GM12878 (cell line): ENCODE data around the gene POMT2.

Source experiments
- CHD4 ChIP-seq: fragments of 200-600 bp; sonication (generic); IDR thresholded peaks from 2 replicates; pipeline ENCODE4 v1.6.1; 2016; ENCODE audit warnings: mild to moderate bottlenecking
- EGR1 ChIP-seq, 2 experiments: IDR thresholded peaks; 1 replicate in 1 of 2; 2 replicates in 1 of 2; pipeline ENCODE4 v1.6.1; 2011 to 2012; ENCODE audit warnings: low read depth in 2 of 2, low read length in 2 of 2, borderline replicate concordance in 1 of 2, mild to moderate bottlenecking in 1 of 2, moderate library complexity in 1 of 2
- EZH2 ChIP-seq: IDR thresholded peaks from 2 replicates; pipeline ENCODE4 v1.6.1; 2012; ENCODE audit warnings: low read depth, mild to moderate bottlenecking, control low read depth, inconsistent platforms, low read length, borderline replicate concordance; ENCODE audit not compliant: control insufficient read depth
- FOS ChIP-seq: IDR thresholded peaks from 3 replicates; pipeline ENCODE4 v1.6.1; 2011; ENCODE audit warnings: borderline replicate concordance; ENCODE audit not compliant: insufficient read length; ENCODE audit errors: extremely low read depth
- HDAC2 ChIP-seq: fragments of 200-600 bp; sonication (generic); IDR thresholded peaks from 2 replicates; pipeline ENCODE4 v1.6.1; 2017
- NFIC ChIP-seq: IDR thresholded peaks from 2 replicates; pipeline ENCODE4 v1.6.1; 2012; ENCODE audit warnings: low read depth, mild to moderate bottlenecking, inconsistent platforms, low read length, moderate library complexity
- RAD21 ChIP-seq: IDR thresholded peaks from 2 replicates; pipeline ENCODE4 v1.6.1; 2011; ENCODE audit warnings: mild to moderate bottlenecking, low read depth, low read length, moderate library complexity; ENCODE audit not compliant: insufficient read depth
- YY1 ChIP-seq: IDR thresholded peaks from 2 replicates; pipeline ENCODE4 v1.6.1; 2011; ENCODE audit warnings: low read depth, mild to moderate bottlenecking, low read length
- TF ChIP-seq, protein P1 (sequence below), 3 experiments: IDR thresholded peaks in 2 of 3; conservative IDR thresholded peaks in 1 of 3; 2 replicates each; pipeline ENCODE4 v1.5.1; 2011; ENCODE audit warnings: low read depth in 3 of 3, low read length in 3 of 3, mild to moderate bottlenecking in 3 of 3, control low read depth in 2 of 3, moderate library complexity in 2 of 3, inconsistent platforms in 1 of 3, mixed read lengths in 1 of 3; ENCODE audit not compliant: control insufficient read depth in 2 of 3, insufficient read depth in 1 of 3; ENCODE audit errors: extremely low read depth in 1 of 3

DNA sequence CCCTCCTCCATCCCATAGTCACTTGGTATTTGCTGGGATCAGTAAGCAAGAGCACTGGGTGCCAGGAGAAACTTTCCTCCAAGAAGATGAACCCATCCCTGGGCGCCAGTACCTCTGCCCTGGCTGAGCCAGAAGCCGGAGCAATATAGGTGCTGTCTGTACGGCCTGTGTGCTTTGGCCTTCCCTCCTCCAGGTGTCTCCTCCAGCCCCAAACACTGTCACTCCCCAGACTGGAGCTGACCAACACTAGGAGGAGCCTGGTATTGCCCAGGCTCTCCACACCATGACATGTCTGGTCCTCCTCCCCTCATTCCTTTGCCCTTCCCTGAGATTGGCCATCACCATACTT lies 5.0 kb upstream of the POMT2 start:
- TF ChIP-seq EGR1 (IDR thresholded peaks at IDR 0.05; ENCODE audit: borderline replicate concordance in 1 of 2, low read depth in 2 of 2, low read length in 2 of 2) = no peak
- TF ChIP-seq RAD21 = no peak
- no peak for TF ChIP-seq EZH2
- no peak for TF ChIP-seq CHD4
- TF ChIP-seq FOS = no peak
- TF ChIP-seq, protein P1, sequence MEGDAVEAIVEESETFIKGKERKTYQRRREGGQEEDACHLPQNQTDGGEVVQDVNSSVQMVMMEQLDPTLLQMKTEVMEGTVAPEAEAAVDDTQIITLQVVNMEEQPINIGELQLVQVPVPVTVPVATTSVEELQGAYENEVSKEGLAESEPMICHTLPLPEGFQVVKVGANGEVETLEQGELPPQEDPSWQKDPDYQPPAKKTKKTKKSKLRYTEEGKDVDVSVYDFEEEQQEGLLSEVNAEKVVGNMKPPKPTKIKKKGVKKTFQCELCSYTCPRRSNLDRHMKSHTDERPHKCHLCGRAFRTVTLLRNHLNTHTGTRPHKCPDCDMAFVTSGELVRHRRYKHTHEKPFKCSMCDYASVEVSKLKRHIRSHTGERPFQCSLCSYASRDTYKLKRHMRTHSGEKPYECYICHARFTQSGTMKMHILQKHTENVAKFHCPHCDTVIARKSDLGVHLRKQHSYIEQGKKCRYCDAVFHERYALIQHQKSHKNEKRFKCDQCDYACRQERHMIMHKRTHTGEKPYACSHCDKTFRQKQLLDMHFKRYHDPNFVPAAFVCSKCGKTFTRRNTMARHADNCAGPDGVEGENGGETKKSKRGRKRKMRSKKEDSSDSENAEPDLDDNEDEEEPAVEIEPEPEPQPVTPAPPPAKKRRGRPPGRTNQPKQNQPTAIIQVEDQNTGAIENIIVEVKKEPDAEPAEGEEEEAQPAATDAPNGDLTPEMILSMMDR (IDR thresholded peaks at IDR 0.05 in 2 of 3, conservative IDR thresholded peaks at IDR 0.05 in 1 of 3; ENCODE audit: control insufficient read depth in 2 of 3, extremely low read depth in 1 of 3, insufficient read depth in 1 of 3, low read depth in 3 of 3, low read length in 3 of 3) = no peak
- TF ChIP-seq YY1 = no peak
- no peak for TF ChIP-seq HDAC2
- no peak for TF ChIP-seq NFIC
